ENCODE data around the gene SESN1.

SESN1 gene

GRCh38 chr6:109009236-109009961, 85.2 kb downstream of the SESN1 start:
- peak overlapping the region; percentile 78 for H3K4me3 ChIP-seq (ENCODE audit: low read depth, low read length)
- DNase-seq (ENCODE audit: low read depth): peak; percentile 89
- TF ChIP-seq, protein P1, sequence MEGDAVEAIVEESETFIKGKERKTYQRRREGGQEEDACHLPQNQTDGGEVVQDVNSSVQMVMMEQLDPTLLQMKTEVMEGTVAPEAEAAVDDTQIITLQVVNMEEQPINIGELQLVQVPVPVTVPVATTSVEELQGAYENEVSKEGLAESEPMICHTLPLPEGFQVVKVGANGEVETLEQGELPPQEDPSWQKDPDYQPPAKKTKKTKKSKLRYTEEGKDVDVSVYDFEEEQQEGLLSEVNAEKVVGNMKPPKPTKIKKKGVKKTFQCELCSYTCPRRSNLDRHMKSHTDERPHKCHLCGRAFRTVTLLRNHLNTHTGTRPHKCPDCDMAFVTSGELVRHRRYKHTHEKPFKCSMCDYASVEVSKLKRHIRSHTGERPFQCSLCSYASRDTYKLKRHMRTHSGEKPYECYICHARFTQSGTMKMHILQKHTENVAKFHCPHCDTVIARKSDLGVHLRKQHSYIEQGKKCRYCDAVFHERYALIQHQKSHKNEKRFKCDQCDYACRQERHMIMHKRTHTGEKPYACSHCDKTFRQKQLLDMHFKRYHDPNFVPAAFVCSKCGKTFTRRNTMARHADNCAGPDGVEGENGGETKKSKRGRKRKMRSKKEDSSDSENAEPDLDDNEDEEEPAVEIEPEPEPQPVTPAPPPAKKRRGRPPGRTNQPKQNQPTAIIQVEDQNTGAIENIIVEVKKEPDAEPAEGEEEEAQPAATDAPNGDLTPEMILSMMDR (conservative IDR thresholded peaks at IDR 0.05; ENCODE audit: low read depth, low read length): no peak

DNA sequence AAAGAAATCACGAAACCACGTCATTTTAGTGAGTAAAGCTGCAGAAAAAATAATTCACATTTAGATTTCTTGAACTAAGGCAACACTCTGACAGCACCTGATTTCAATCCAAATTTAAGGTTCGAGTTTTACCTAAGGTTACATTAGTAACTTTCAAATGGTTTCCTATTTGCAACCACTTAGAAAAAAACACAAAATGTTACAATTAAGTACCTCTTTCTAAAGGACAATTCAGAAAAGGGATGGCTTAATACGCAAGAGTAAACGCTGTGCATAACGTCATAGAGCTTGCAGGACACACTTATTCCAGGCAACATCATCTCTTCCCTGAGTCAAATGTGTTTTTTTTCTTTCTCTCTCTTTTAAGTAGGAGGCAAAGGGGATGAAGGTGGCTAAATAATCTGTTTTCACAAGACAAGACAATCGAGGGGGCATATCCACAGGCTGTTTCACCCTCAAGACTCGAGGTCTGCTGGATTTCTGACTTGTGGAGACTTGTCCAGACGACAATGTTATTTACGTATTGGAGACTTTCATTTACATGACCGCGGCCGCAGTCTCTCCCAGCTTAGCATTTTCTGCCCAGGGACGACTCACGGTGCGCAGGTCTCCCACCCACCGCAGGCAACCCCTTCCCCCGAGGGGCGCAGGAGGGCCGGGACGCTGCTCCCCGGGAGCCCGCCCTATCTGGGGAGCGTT, 86.0 kb downstream of the SESN1 start:
- peak overlapping the region; percentile 78 for H3K4me3 ChIP-seq (ENCODE audit: low read depth, low read length)
- DNase-seq (ENCODE audit: low read depth): peak; percentile 52
- TF ChIP-seq, protein P1 (conservative IDR thresholded peaks at IDR 0.05; ENCODE audit: low read depth, low read length): no peak

DNA sequence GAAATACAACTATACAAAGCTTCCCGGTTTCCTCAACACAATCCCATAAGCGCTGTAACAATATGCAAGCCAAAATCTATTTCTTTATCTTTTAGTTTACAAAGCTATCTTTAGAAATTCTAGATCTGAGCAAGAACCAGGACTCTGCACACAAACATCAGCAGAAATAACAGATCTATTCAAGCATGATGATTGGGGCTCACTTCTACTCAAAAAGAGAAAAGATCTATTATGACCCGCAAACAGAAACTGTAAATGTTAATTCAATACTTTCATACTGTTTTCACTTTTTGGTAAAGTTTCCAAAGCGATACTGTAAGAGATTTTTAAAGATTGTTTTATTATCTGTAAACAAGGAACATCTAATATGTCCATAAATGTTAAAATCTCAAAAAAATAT, 86.6 kb downstream of the SESN1 start:
- DNase-seq (ENCODE audit: low read depth): no peak
- TF ChIP-seq, protein P1 (conservative IDR thresholded peaks at IDR 0.05; ENCODE audit: low read depth, low read length): no peak
- peak overlapping the region; percentile 78 for H3K4me3 ChIP-seq (ENCODE audit: low read depth, low read length)

DNA sequence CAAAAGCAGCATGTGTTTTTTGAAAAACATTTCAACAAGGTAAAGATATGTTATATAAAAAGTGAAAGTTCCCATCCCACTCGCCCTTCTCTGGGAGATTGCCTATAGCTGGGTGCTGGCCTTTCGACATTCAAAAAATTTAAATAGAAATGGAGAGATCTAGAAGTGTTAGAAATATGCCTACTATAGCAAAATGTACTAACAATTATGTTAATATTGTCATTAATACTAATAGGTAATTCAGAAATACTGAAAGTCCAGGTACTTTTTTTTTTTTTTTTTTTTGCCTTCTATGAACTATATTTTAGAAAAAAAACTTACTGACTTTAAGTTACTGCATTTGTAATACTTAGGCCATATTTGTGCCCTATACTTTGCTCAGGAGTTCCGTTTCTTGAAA, 87.1 kb downstream of the SESN1 start:
- peak overlapping the region; percentile 78 for H3K4me3 ChIP-seq (ENCODE audit: low read depth, low read length)
- no peak for DNase-seq (ENCODE audit: low read depth)
- TF ChIP-seq, protein P1 (conservative IDR thresholded peaks at IDR 0.05; ENCODE audit: low read depth, low read length): no peak

DNA sequence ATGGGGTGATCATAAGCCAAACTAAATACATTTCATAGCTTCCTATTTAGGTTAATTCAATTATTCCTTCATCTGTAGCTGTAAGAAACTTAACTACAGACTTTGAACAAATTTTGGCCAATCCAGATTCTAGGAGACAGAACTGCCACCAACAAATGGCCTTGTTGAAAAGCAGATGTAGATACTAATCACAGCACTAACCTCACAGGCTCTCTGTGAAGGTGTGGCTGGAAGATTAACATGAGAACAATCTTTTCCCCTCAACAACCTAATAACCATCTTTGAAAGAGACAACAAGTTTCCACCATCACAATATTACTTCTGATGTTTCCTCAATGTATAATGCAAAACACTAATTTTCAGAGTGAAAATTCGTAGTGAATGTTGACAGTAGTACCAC, 87.8 kb downstream of the SESN1 start:
- TF ChIP-seq, protein P1 (conservative IDR thresholded peaks at IDR 0.05; ENCODE audit: low read depth, low read length): no peak
- H3K4me3 ChIP-seq (ENCODE audit: low read depth, low read length): no peak overlapping the region
- no peak for DNase-seq (ENCODE audit: low read depth)

- TF ChIP-seq, protein P1 (conservative IDR thresholded peaks at IDR 0.05; ENCODE audit: low read depth, low read length): no peak
- H3K4me3 ChIP-seq (ENCODE audit: low read depth, low read length): no peak overlapping the region
- DNase-seq (ENCODE audit: low read depth): no peak
These were observed 91.8 kb downstream of the SESN1 start for GRCh38 chr6:109002882-109003281.

Data from choroid plexus epithelial cell (primary cell).